Mesendoderm (in vitro differentiated cells): ENCODE measurements around the gene GATA2.

ENCODE experiments used
- DNase-seq: peaks from one replicate; pipeline ENCODE4 v3.0.0; 2013
- H2AK5ac ChIP-seq: 2 replicates; pipeline ENCODE4 v1.6.1; 2013; ENCODE audit warnings: low read length, inconsistent platforms
- H2BK120ac ChIP-seq: 2 replicates; pipeline ENCODE4 v1.6.1; 2013; ENCODE audit warnings: low read depth, mild to moderate bottlenecking, low read length, moderate library complexity, mixed read lengths
- H2BK15ac ChIP-seq: replicated peaks from 2 replicates; pipeline ENCODE4 v1.6.1; 2013; ENCODE audit warnings: low read depth, mild to moderate bottlenecking, moderate library complexity
- H2BK5ac ChIP-seq: 2 replicates; pipeline ENCODE4 v1.6.1; 2013; ENCODE audit warnings: low read length, inconsistent platforms
- H3K18ac ChIP-seq: 2 replicates; pipeline ENCODE4 v1.6.1; 2013; ENCODE audit warnings: mild to moderate bottlenecking, low read length, mixed read lengths
- H3K23ac ChIP-seq: one replicate; pipeline ENCODE4 v1.6.1; 2013; ENCODE audit warnings: low read length
- H3K27ac ChIP-seq: 2 replicates; pipeline ENCODE4 v1.5.1; 2013; ENCODE audit warnings: low read depth, mild to moderate bottlenecking, inconsistent platforms, low read length, moderate library complexity
- H3K27me3 ChIP-seq: 2 replicates; pipeline ENCODE4 v1.6.1; 2013; ENCODE audit warnings: low read length, control low read depth, mild to moderate bottlenecking, inconsistent platforms; ENCODE audit not compliant: insufficient read depth, poor library complexity
- H3K36me3 ChIP-seq: 2 replicates; pipeline ENCODE4 v1.6.1; 2013; ENCODE audit warnings: low read length, inconsistent platforms; ENCODE audit not compliant: control insufficient read depth, insufficient read depth
- H3K4ac ChIP-seq: one replicate; pipeline ENCODE4 v1.6.1; 2013; ENCODE audit warnings: low read depth, mild to moderate bottlenecking, low read length, moderate library complexity
- H3K4me1 ChIP-seq: 2 replicates; pipeline ENCODE4 v1.6.1; 2013; ENCODE audit warnings: low read depth, low read length, inconsistent platforms; ENCODE audit not compliant: control insufficient read depth
- H3K4me2 ChIP-seq: 2 replicates; pipeline ENCODE4 v1.6.1; 2013; ENCODE audit warnings: low read length
- H3K4me3 ChIP-seq: 2 replicates; pipeline ENCODE4 v1.5.1; 2013; ENCODE audit warnings: mild to moderate bottlenecking, low read length
- H3K56ac ChIP-seq: one replicate; pipeline ENCODE4 v1.6.1; 2013; ENCODE audit warnings: low read length
- H3K79me1 ChIP-seq: 2 replicates; pipeline ENCODE4 v1.6.1; 2013; ENCODE audit warnings: low read length, inconsistent platforms
- H3K79me2 ChIP-seq: 2 replicates; pipeline ENCODE4 v1.6.1; 2013; ENCODE audit warnings: mild to moderate bottlenecking, low read length; ENCODE audit not compliant: control insufficient read depth, insufficient read depth
- H3K9ac ChIP-seq: 2 replicates; pipeline ENCODE4 v1.6.1; 2013; ENCODE audit warnings: low read length, inconsistent platforms
- H4K5ac ChIP-seq: one replicate; pipeline ENCODE4 v1.6.1; 2013; ENCODE audit warnings: low read length
- H4K8ac ChIP-seq: one replicate; pipeline ENCODE4 v1.6.1; 2013; ENCODE audit warnings: low read depth, mild to moderate bottlenecking, control low read depth, low read length, moderate library complexity
- WGBS: extraction: QIAGEN DNeasy Blood & Tissue Kit; methylation state at CpG from one replicate; pipeline ENCODE4 v1.1.7; 2013; ENCODE audit warnings: low lambda C conversion rate, missing lambda C conversion rate; ENCODE audit not compliant: insufficient coverage; ENCODE audit errors: extremely low coverage; 5-methylcytosine and 5-hydroxymethylcytosine counted together

The GATA2 gene

DNA sequence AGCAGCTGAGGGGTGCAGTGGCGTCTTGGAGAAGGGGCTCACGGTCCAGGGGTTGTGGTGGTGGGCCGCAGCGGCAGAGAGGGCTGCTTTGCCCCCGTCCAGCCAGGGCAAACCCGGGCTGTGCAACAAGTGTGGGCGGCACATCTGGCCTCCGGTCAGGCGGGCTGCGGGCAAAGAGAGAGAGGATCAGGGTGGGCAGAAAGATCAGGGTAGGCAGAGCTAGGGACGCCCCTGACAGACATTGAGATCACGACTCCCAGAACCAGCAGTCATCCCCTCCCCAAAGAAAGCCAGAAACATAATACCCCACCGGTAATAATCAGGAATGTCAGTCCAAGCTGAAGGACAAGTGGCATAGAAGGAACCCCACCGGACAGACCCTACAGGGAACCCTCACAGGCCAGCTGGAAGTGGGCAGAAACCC lies 6.8 kb downstream of the GATA2 start:
- Histone ChIP-seq H2BK5ac (no peak overlapping the region), H3K4me1 (peaks cover 15% of the 10 kb centered on the region), H3K27me3 (peaks cover 37% of the 10 kb centered on the region), H3K4me2 (peak overlapping the region; percentile 4), H3K4ac (no peak overlapping the region), H2BK15ac (no peak overlapping the region), H3K56ac (peak overlapping the region; percentile 81), H3K9ac (peak overlapping the region; percentile 23), H3K36me3 (no peaks in the 10 kb centered on the region), H3K27ac (no peak overlapping the region), H4K5ac (no peak overlapping the region), H3K18ac (no peak overlapping the region), H3K79me2 (no peaks in the 10 kb centered on the region), H3K23ac (peak overlapping the region; percentile 29), H4K8ac (no peak overlapping the region), H3K4me3 (no peak overlapping the region), H3K79me1 (no peaks in the 10 kb centered on the region), H2AK5ac (no peak overlapping the region), H2BK120ac (no peak overlapping the region)
- DNase-seq: no peak
- WGBS: no CpG with 5 or more reads among the region's 14 CpGs

DNA sequence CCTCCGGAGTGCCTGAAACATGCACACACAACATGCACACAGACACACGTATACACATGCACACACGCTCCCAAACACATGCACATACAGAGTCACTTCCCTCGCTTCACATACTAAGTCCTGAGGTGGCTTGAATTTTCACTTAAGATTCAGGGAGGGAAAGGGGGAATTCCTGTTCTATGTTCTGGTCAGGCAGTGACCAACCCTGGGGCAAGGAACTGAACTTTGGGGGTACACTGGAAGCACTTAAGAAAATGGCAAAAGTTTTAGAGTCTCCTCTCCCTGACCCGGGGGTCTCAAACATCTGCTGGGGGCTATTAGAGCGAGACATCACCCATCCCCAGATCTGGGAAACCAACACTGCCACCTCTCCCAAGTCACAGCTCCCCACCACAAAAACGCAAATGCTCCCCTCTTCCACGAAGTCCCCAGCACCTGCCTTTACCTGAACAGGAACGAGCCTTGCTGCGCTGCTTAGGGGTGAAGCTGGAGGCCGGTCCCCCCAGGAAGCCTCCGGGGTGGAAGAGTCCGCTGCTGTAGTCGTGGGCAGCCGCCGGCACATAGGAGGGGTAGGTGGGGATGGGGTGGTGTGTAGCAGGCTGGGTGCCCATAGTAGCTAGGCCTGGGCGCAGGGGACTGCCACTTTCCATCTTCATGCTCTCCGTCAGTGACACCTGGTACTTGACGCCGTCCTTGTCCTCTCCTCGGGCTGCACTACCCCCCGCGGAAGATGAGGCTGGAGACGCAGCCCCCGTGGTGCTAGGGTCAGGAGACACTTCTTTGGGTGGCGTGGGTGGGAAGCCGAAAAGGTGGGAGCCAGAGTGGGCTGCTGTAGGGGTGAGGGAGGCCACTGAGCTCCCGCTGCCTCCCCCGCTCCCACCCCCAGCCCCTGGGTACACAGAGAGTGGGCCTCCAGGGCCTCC lies 7.5 kb downstream of the GATA2 start:
- Histone ChIP-seq H3K79me1 (no peaks in the 10 kb centered on the region), H3K4me3 (no peak overlapping the region), H2BK5ac (no peak overlapping the region), H2BK15ac (no peak overlapping the region), H2AK5ac (no peak overlapping the region), H4K8ac (no peak overlapping the region), H3K36me3 (no peaks in the 10 kb centered on the region), H3K27ac (no peak overlapping the region), H2BK120ac (no peak overlapping the region), H3K4ac (no peak overlapping the region), H3K79me2 (no peaks in the 10 kb centered on the region), H3K4me1 (peaks cover 13% of the 10 kb centered on the region), H4K5ac (no peak overlapping the region), H3K4me2 (no peak overlapping the region), H3K56ac (peak overlapping the region; percentile 37), H3K23ac (no peak overlapping the region), H3K27me3 (peaks cover 34% of the 10 kb centered on the region), H3K9ac (no peak overlapping the region), H3K18ac (no peak overlapping the region)
- whole genome bisulfite sequencing: no CpG with 5 or more reads among the region's 29 CpGs
- DNase-seq: no peak

DNA sequence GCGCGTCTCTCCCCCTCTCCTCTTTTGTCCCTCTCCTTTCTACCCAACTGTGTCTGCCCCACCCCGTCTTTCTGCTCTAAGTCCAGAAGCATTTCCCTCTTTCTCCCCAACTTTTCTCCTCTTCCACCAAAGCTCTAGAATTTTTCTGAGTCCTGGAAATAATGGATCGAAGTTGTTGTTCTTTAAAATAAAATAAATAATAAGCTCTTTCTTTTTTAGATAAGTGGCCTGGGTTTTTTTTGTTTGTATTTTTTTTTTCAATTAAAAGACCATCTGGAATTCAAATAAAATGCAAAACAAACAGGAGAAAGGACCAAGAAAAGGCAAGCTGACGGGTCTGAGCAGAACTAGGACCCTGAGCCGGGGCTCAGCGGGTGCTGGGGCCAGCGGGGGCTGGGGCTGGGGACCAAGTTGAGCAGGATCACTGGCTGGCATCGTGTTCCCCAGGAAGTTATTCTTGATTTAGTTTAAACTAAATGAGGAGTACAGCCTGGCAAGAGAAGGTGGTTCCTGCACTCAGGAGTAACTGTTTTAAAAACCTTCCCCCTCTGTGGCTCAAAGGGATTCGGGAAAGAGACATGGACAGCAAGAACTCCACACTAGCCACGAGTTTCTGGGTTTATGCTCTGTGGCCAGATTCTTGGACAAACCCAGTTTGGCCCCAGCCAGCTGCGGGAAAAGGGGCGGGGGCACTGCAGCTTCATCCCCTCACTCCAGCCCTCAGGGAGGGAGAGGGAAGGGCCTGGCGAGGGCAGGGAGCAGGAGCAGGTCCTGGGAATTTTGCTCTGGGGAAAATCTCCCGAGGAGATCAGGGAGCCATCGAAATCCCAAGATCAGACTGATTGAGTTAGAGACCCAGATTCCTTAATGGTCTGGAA lies 8.4 kb downstream of the GATA2 start:
- DNase-seq: peak; percentile 69
- H2BK120ac ChIP-seq: no peak overlapping the region
- H3K4me1 ChIP-seq: peaks cover 13% of the 10 kb centered on the region
- no peak overlapping the region for H3K9ac ChIP-seq
- no CpG with 5 or more reads among the region's 16 CpGs for WGBS
- no peak overlapping the region for H4K5ac ChIP-seq
- H3K79me1 ChIP-seq: no peaks in the 10 kb centered on the region
- H3K4ac ChIP-seq: no peak overlapping the region
- H3K79me2 ChIP-seq: no peaks in the 10 kb centered on the region
- H3K4me3 ChIP-seq: no peak overlapping the region
- peaks cover 34% of the 10 kb centered on the region for H3K27me3 ChIP-seq
- no peak overlapping the region for H3K23ac ChIP-seq
- H4K8ac ChIP-seq: no peak overlapping the region
- H3K18ac ChIP-seq: no peak overlapping the region
- H2AK5ac ChIP-seq: no peak overlapping the region
- H2BK15ac ChIP-seq: no peak overlapping the region
- no peak overlapping the region for H2BK5ac ChIP-seq
- H3K4me2 ChIP-seq: no peak overlapping the region
- H3K56ac ChIP-seq: no peak overlapping the region
- H3K36me3 ChIP-seq: no peaks in the 10 kb centered on the region
- H3K27ac ChIP-seq: no peak overlapping the region

DNA sequence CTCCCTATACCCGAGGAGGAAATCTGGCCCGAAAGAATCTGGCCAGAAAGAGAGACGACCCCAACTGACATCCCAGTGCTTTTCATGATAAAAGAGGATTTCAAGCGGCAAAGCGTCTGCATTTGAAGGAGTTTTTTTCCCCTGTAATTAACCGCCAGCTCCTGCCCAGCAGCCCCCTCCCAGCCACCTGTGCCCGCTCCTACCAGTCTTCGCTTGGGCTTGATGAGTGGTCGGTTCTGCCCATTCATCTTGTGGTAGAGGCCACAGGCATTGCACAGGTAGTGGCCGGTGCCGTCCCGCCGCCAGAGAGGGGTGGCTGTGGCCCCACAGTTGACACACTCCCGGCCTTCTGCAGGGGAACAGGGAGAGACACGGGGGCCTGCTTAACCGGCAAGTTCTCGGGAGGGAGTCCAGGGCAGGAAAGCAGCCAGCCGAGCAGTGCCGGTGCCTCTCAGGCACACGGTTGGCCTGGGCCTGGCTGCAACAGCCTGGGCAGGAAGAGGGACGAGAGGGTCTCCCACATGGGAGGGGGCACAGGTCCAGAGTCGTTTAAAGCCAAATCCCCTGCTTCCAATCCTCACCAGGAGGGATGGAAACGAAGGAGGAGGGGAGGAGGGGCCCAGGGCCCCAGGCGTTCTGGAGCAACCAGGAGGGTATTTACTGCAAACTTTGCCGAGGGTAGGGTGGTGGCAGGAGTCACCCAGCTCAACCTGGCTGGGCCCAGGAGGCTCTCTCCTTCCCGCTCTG lies 9.2 kb downstream of the GATA2 start:
- Histone ChIP-seq H3K4ac (no peak overlapping the region), H3K23ac (no peak overlapping the region), H3K27ac (no peak overlapping the region), H3K18ac (no peak overlapping the region), H2AK5ac (no peak overlapping the region), H3K27me3 (peaks cover 35% of the 10 kb centered on the region), H4K8ac (no peak overlapping the region), H3K36me3 (no peaks in the 10 kb centered on the region), H4K5ac (no peak overlapping the region), H3K4me3 (no peak overlapping the region), H3K56ac (peak overlapping the region; percentile 52), H3K9ac (peak overlapping the region; percentile 10), H3K79me1 (no peaks in the 10 kb centered on the region), H2BK120ac (no peak overlapping the region), H3K4me2 (peak overlapping the region; percentile 20), H2BK15ac (no peak overlapping the region), H2BK5ac (no peak overlapping the region), H3K4me1 (peaks cover 13% of the 10 kb centered on the region), H3K79me2 (no peaks in the 10 kb centered on the region)
- DNase-seq: peak; percentile 46
- no CpG with 5 or more reads among the region's 26 CpGs for WGBS

DNA sequence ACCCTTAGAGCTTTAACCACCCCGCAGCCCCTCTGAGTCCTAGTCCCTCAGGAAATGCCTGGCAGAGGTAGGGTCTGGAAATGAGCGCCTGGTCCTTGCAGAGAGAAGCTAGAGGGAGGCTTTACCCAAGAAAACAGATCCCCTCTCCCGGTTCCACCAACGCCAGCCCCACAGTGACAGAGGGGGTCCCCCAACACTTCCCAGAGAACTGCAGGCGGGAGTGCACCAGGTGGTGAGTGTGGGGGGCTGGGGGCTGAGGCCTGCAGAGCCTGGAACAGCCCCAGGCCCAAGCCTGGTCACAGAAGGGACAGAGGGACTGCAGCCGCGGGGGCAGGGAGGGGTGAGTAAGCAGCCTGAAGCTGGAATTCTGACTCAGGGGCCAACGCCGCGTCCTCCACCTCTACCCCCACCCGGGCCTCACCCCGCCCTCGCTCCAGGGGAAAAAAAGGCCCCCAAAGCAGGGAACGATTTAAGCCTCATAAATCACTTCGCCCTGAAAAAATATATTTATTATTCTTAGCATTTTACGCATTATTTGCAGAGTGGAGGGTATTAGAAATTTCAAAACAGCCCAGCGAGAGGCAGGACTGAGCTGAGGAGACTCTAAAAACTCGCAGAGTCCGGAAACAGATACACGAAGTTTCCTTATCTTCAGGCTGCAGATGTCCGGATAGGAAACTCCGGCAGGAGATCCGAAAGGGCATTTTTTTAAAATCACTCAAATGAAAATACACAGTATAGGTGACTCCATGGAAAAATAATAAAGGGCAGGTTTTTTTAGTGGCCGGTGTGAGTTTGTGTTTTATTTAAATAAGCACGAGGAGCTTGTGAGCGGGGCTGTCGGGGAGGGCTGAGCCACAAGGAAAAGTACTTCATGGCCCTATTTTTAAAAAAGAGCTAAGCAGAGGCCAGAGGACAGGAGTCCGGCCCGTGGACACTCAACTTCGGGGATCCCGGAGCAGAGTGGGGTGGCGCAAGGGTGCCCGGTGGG lies 10.0 kb downstream of the GATA2 start:
- Histone ChIP-seq H3K4me1 (peaks cover 13% of the 10 kb centered on the region), H3K79me2 (no peaks in the 10 kb centered on the region), H3K56ac (peak overlapping the region; percentile 43), H3K4me2 (no peak overlapping the region), H3K27me3 (peaks cover 41% of the 10 kb centered on the region), H4K8ac (no peak overlapping the region), H4K5ac (no peak overlapping the region), H2BK120ac (no peak overlapping the region), H3K4ac (no peak overlapping the region), H2BK5ac (no peak overlapping the region), H3K9ac (peak overlapping the region; percentile 10), H3K36me3 (no peaks in the 10 kb centered on the region), H2BK15ac (no peak overlapping the region), H2AK5ac (no peak overlapping the region), H3K23ac (no peak overlapping the region), H3K27ac (no peak overlapping the region), H3K79me1 (no peaks in the 10 kb centered on the region), H3K18ac (no peak overlapping the region), H3K4me3 (no peak overlapping the region)
- peak; percentile 75 for DNase-seq
- WGBS: no CpG with 5 or more reads among the region's 33 CpGs
